OCI-LY7 (cell line): ENCODE measurements around the gene CETP. TPM values are rescaled to one million over a fixed set of nuclear protein-coding genes. Genes with fewer than 3 reads are reported as not detected.

Source experiments
- BruUV-seq: library from RNA; stranded (reverse); fragments of 400-500 nt; replicated peaks from 2 replicates; lab custom pipeline; 2021; lab: Mats Ljungman, UMichigan
- CTCF ChIA-PET: fragments of 300-600 bp; sonication (Branson Sonifier 250); formaldehyde crosslinking; loops from one replicate; lab custom pipeline; 2022; ENCODE audit warnings: antibody characterized with exemption; ENCODE audit not compliant: unreplicated experiment; lab: Charles Lee
- POLR2A ChIA-PET: fragments of 300-600 bp; sonication (Branson Sonifier 250); formaldehyde crosslinking; loops from one replicate; lab custom pipeline; 2022; ENCODE audit warnings: antibody characterized with exemption; lab: Charles Lee
- DNase-seq: peaks from one replicate; pipeline ENCODE4 v3.0.0-alpha.2; 2015; ENCODE audit warnings: low spot score
- H2AFZ ChIP-seq: fragments of 200-600 bp; sonication (generic), shearing (Covaris generic); 2 replicates; pipeline ENCODE4 v1.6.1; 2014; ENCODE audit warnings: mild to moderate bottlenecking, antibody characterized with exemption, low read length, moderate library complexity
- H3K27ac ChIP-seq: fragments of 200-600 bp; sonication (generic); 2 replicates; pipeline ENCODE4 v1.5.1; 2014; ENCODE audit warnings: mixed run types, low read depth, mild to moderate bottlenecking, moderate library complexity, low read length, inconsistent platforms; ENCODE audit not compliant: poor library complexity, severe bottlenecking
- H3K36me3 ChIP-seq: fragments of 200-600 bp; sonication (generic); 2 replicates; pipeline ENCODE4 v1.6.1; 2014; ENCODE audit warnings: mild to moderate bottlenecking, antibody characterized with exemption, low read length, moderate library complexity, mixed read lengths; ENCODE audit not compliant: insufficient read depth
- H3K4me1 ChIP-seq: fragments of 200-600 bp; sonication (generic); 2 replicates; pipeline ENCODE4 v1.5.1; 2014; ENCODE audit warnings: mild to moderate bottlenecking, low read length; ENCODE audit not compliant: insufficient read depth, poor library complexity, severe bottlenecking
- H3K4me2 ChIP-seq: fragments of 200-600 bp; sonication (generic); 2 replicates; pipeline ENCODE4 v1.6.1; 2014; ENCODE audit warnings: mild to moderate bottlenecking, low read length
- H3K4me3 ChIP-seq: fragments of 200-600 bp; sonication (generic); 2 replicates; pipeline ENCODE4 v1.5.1; 2014; ENCODE audit warnings: mild to moderate bottlenecking, low read depth, low read length; ENCODE audit not compliant: poor library complexity, severe bottlenecking
- H3K79me2 ChIP-seq: fragments of 200-600 bp; sonication (generic); 2 replicates; pipeline ENCODE4 v1.6.1; 2016; ENCODE audit warnings: low read depth, mild to moderate bottlenecking, low read length, moderate library complexity, mixed read lengths; ENCODE audit not compliant: insufficient read depth
- H3K9me2 ChIP-seq: fragments of 200-600 bp; sonication (generic); 2 replicates; pipeline ENCODE4 v1.6.1; 2016; ENCODE audit warnings: mild to moderate bottlenecking, low read length, mixed read lengths; ENCODE audit not compliant: insufficient read depth
- H3K9me3 ChIP-seq: fragments of 200-600 bp; sonication (generic); 2 replicates; pipeline ENCODE4 v1.6.1; 2014; ENCODE audit warnings: mild to moderate bottlenecking, mixed run types, low read length, mixed read lengths
- H4K20me1 ChIP-seq: fragments of 200-600 bp; sonication (generic); 2 replicates; pipeline ENCODE4 v1.6.1; 2014; ENCODE audit warnings: mild to moderate bottlenecking, antibody characterized with exemption, low read length, moderate library complexity, mixed read lengths; ENCODE audit not compliant: insufficient read depth
- CTCF ChIP-seq: fragments of 200-600 bp; sonication (generic); conservative IDR thresholded peaks from 2 replicates; pipeline ENCODE4 v1.5.1; 2014; ENCODE audit warnings: mild to moderate bottlenecking, antibody characterized with exemption, low read length, moderate library complexity, mixed read lengths
- EZH2phosphoT487 ChIP-seq: fragments of 200-600 bp; sonication (generic); IDR thresholded peaks from 2 replicates; pipeline ENCODE4 v1.6.1; 2018; ENCODE audit warnings: low read depth, borderline replicate concordance, mild to moderate bottlenecking, mixed run types, antibody characterized with exemption, low read length, moderate library complexity, mixed read lengths
- intact Hi-C: fragments of 100-400 bp; cut with micrococcal nuclease; formaldehyde crosslinking; loops from one replicate; pipeline ENCODE4 v1.10.0; 2022; ENCODE audit not compliant: unreplicated experiment
- total RNA-seq, 2 experiments: library from RNA; depleted of rRNA in 1 of 2; stranded (reverse); fragments of >200 nt in 1 of 2; shearing (Covaris generic) in 1 of 2; gene quantifications; 2 replicates each; pipeline ENCODE4 v1.2.3, GENCODE V29; 2014 to 2022

The CETP gene
- total RNA-seq, 2 experiments from 2014 or later: 0.54 to 0.65 TPM

GRCh38 chr16:56970934-56971767 lies 9.4 kb downstream of the CETP start:
- intact Hi-C loops: loop anchor here (1.0 kb wide), 2 partner anchors 18 to 68 kb away; partner anchors contain the start of gene NLRC5
- no peak; the same call in 1 of the 2 replicates for TF ChIP-seq CTCF
- CTCF ChIA-PET: interaction anchor here (0.9 to 2.1 kb wide), 3 partner anchors 17 to 75 kb away, joined by 4 to 10 read pairs (median 6); no protein-coding TSS in a partner anchor
- Histone ChIP-seq H3K36me3 (no peaks in the 10 kb centered on the region), H3K4me2 (peak overlapping the region; percentile 61), H2AFZ (peak overlapping the region; percentile 69), H3K79me2 (no peaks in the 10 kb centered on the region), H4K20me1 (no peaks in the 10 kb centered on the region), H3K9me3 (no peaks in the 10 kb centered on the region), H3K9me2 (no peaks in the 10 kb centered on the region), H3K4me3 (no peak overlapping the region), H3K27ac (peak overlapping the region; percentile 73), H3K4me1 (peaks cover 62% of the 10 kb centered on the region)
- DNase-seq: peak; percentile 91
- no TSS peak for BruUV-seq
- POLR2A ChIA-PET: interaction anchor here (0.5 to 7.1 kb wide), 10 partner anchors 7 to 618 kb away, joined by 3 to 42 read pairs (median 6); partner anchors contain the start of gene NLRC5

DNA sequence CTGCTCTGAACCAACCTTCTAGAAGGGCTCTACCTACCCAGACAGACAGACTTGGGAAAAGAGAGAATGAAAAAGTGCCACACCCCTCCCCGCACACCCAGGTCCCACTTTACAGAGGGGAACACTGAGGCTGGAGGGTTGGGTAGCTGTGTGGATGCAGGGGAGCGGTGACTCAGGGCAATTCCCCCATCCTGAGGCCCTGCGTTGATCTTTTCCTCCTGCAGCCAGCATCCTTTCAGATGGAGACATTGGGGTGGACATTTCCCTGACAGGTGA lies 10.0 kb downstream of the CETP start:
- H3K9me2 ChIP-seq: no peaks in the 10 kb centered on the region
- POLR2A ChIA-PET: interaction anchor here (0.6 to 7.1 kb wide), 9 partner anchors 12 to 118 kb away, joined by 3 to 42 read pairs (median 6); partner anchors contain the start of gene NLRC5
- no peaks in the 10 kb centered on the region for H3K9me3 ChIP-seq
- peak overlapping the region; percentile 61 for H3K4me2 ChIP-seq
- no peaks in the 10 kb centered on the region for H3K36me3 ChIP-seq
- CTCF ChIA-PET: interaction anchor here (1.3 to 2.1 kb wide), 2 partner anchors 70 to 74 kb away, joined by 4 to 10 read pairs; no protein-coding TSS in a partner anchor
- no peak overlapping the region for H3K4me3 ChIP-seq
- H3K27ac ChIP-seq: peak overlapping the region; percentile 73
- H3K4me1 ChIP-seq: peaks cover 66% of the 10 kb centered on the region
- no peak for TF ChIP-seq EZH2phosphoT487
- no peak for TF ChIP-seq CTCF
- H2AFZ ChIP-seq: peak overlapping the region; percentile 69; the same call in 1 of the 2 replicates
- DNase-seq: no peak
- no TSS peak for BruUV-seq
- H4K20me1 ChIP-seq: no peaks in the 10 kb centered on the region
- H3K79me2 ChIP-seq: no peaks in the 10 kb centered on the region
- intact Hi-C loops: loop anchor here (1.0 kb wide), 2 partner anchors 18 to 68 kb away; partner anchors contain the start of gene NLRC5
